ENCODE measurements around the gene PLEKHG3.

The PLEKHG3 gene

DNA sequence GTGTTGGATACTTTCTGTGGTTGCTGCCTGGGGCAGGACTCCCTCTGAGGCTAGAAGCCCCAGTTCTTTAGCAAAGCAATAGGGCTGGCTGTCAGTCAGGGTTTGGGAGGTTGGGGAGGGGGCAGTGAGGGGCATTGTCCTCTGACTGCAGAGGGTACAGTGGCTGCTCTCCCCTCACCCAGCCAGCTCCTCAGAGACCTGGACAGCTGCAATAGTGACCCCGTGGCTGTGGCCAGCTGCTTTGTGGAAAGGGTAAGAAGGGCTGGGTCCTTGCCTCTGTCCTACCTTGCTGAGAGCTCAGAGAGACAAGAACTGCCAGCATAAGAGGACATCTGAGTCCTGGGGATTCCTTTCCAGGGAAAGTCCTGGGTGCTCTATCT lies 25.8 kb downstream of the PLEKHG3 start:
- TF ChIP-seq POLR2AphosphoS5 (IDR thresholded peaks at IDR 0.05; ENCODE audit: low read depth, low read length) (no peak), POU2F2 (IDR thresholded peaks at IDR 0.05; ENCODE audit: low read depth, low read length) (no peak), POLR2A (IDR thresholded peaks at IDR 0.05; ENCODE audit: low read depth, low read length) (no peak), SPI1 (IDR thresholded peaks at IDR 0.05; ENCODE audit: low read depth, low read length) (no peak), PAX5 (IDR thresholded peaks at IDR 0.05; ENCODE audit: insufficient read depth, low read length, severe bottlenecking) (no peak), TAF1 (IDR thresholded peaks at IDR 0.05; ENCODE audit: low read depth, low read length) (no peak)
- FAIRE-seq = no peak
- no peak for DNase-seq (ENCODE audit: insufficient read length, low spot score)

DNA sequence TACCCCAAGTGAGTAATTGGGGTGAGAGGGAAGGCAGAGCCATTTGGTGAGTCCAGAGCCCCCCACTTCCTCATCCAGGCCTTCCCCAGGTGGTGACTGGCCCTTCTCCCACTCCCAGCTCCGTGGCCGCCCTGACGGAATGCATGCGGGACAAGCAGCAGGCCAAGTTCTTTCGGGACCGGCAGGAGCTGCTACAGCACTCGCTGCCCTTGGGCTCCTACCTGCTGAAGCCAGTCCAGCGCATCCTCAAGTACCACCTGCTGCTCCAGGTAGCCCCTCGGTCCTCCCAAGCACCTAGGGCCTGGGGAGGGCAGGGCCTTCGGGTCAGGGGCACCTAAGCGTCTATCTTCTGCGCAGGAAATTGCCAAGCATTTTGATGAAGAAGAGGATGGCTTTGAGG lies 26.5 kb downstream of the PLEKHG3 start:
- FAIRE-seq = no peak
- TF ChIP-seq TAF1 (IDR thresholded peaks at IDR 0.05; ENCODE audit: low read depth, low read length) = no peak
- no peak for TF ChIP-seq POLR2AphosphoS5 (IDR thresholded peaks at IDR 0.05; ENCODE audit: low read depth, low read length)
- no peak for TF ChIP-seq POLR2A (IDR thresholded peaks at IDR 0.05; ENCODE audit: low read depth, low read length)
- TF ChIP-seq SPI1 (IDR thresholded peaks at IDR 0.05; ENCODE audit: low read depth, low read length) = no peak
- no peak for TF ChIP-seq PAX5 (IDR thresholded peaks at IDR 0.05; ENCODE audit: insufficient read depth, low read length, severe bottlenecking)
- no peak for DNase-seq (ENCODE audit: insufficient read length, low spot score)

DNA sequence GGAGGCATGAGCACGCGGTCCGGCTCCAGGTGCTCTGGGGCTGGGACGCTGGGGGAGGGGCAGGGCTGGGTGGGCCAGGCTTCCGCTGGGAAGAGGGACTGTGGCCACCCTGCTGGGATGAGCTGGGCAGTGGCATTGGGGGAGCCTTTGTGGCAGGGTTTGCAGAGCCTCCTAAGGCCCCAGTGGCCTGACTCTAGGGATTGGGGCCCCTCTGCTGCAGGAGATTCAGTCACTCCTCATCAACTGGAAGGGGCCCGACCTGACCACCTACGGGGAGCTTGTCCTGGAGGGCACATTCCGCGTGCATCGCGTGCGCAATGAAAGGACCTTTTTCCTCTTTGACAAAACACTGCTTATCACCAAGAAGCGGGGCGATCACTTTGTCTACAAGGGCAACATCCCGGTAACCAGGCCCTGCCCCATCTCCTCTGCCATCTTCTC lies 26.9 kb downstream of the PLEKHG3 start:
- no peak for FAIRE-seq
- DNase-seq (ENCODE audit: insufficient read length, low spot score) = no peak
- TF ChIP-seq POLR2A (IDR thresholded peaks at IDR 0.05; ENCODE audit: low read depth, low read length) = no peak
- TF ChIP-seq SPI1 (IDR thresholded peaks at IDR 0.05; ENCODE audit: low read depth, low read length) = no peak
- no peak for TF ChIP-seq POU2F2 (IDR thresholded peaks at IDR 0.05; ENCODE audit: low read depth, low read length)
- TF ChIP-seq TAF1 (IDR thresholded peaks at IDR 0.05; ENCODE audit: low read depth, low read length) = no peak
- TF ChIP-seq PAX5 (IDR thresholded peaks at IDR 0.05; ENCODE audit: insufficient read depth, low read length, severe bottlenecking) = no peak
- no peak for TF ChIP-seq POLR2AphosphoS5 (IDR thresholded peaks at IDR 0.05; ENCODE audit: low read depth, low read length)

DNA sequence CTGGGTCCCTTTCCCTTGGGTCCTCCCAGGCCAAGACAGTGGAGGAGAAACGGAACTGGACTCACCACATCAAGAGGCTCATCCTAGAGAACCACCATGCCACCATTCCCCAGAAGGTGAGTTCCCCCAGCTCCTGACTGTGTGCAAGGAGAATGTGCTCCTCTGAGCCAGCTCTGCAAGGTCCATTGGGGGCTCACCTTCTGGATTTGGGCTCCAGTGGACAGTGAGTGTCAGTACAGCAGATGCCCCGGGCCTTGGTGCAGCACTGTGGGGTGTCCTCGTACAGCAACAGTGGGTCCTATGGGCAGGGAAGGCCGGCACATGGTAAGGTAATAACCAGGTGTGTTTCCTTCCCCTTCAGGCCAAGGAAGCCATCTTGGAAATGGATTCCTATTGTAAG lies 27.8 kb downstream of the PLEKHG3 start:
- FAIRE-seq = no peak
- no peak for DNase-seq (ENCODE audit: insufficient read length, low spot score)
- TF ChIP-seq TAF1 (IDR thresholded peaks at IDR 0.05; ENCODE audit: low read depth, low read length) (no peak), SPI1 (IDR thresholded peaks at IDR 0.05; ENCODE audit: low read depth, low read length) (no peak), POU2F2 (IDR thresholded peaks at IDR 0.05; ENCODE audit: low read depth, low read length) (no peak), PAX5 (IDR thresholded peaks at IDR 0.05; ENCODE audit: insufficient read depth, low read length, severe bottlenecking) (no peak), POLR2AphosphoS5 (IDR thresholded peaks at IDR 0.05; ENCODE audit: low read depth, low read length) (no peak), POLR2A (IDR thresholded peaks at IDR 0.05; ENCODE audit: low read depth, low read length) (no peak)

DNA sequence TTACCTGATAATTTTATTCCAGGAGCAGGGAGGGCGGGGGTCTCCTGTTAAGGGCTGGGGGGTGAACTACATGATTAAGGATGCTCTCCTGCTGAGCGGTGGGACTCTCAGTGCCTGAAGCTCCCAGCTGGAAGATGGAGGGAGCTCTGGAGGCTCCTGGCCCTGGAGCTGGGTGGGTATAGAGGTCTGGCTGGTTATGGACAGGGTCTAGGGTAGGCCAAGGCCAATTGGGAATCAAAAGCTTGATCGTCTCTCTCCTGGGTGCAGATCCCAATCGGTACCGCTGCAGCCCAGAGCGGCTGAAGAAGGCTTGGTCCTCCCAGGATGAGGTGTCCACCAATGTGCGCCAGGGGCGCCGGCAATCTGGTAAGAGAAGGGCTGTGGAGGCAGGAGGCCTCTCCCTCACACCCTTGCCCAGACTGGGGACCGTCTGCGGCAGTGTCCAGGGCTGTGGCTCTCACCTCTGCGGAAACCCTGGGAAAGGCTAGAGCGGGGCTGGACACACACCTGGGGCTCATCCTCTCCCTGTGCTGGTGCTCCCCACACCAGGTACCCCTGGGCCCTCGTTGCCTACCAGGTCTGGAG lies 28.4 kb downstream of the PLEKHG3 start:
- no peak for DNase-seq (ENCODE audit: insufficient read length, low spot score)
- FAIRE-seq = no peak
- TF ChIP-seq POLR2AphosphoS5 (IDR thresholded peaks at IDR 0.05; ENCODE audit: low read depth, low read length) = no peak
- TF ChIP-seq POLR2A (IDR thresholded peaks at IDR 0.05; ENCODE audit: low read depth, low read length) = no peak
- TF ChIP-seq POU2F2 (IDR thresholded peaks at IDR 0.05; ENCODE audit: low read depth, low read length) = no peak
- no peak for TF ChIP-seq TAF1 (IDR thresholded peaks at IDR 0.05; ENCODE audit: low read depth, low read length)
- no peak for TF ChIP-seq SPI1 (IDR thresholded peaks at IDR 0.05; ENCODE audit: low read depth, low read length)
- TF ChIP-seq PAX5 (IDR thresholded peaks at IDR 0.05; ENCODE audit: insufficient read depth, low read length, severe bottlenecking) = no peak

DNA sequence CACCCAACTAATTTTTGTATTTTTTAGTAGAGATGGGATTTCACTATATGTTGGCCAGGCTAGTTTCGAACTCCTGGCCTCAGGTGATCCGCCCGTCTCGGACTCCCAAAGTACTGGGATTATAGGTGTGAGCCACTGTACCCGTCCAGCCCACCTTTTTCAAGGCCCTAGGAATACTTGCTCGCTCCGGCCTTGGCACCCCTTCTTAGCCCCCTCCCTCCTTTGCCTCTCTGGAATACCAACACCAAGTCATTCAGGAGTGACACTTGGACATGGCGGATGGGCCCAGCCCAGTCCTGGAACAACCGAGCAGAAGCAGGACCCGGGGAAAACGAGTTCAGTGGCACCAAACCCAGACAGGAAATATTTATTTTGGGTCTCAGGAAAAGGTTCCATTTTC lies 29.1 kb downstream of the PLEKHG3 start:
- DNase-seq (ENCODE audit: insufficient read length, low spot score) = no peak
- no peak for FAIRE-seq
- TF ChIP-seq PAX5 (IDR thresholded peaks at IDR 0.05; ENCODE audit: insufficient read depth, low read length, severe bottlenecking) (no peak), TAF1 (IDR thresholded peaks at IDR 0.05; ENCODE audit: low read depth, low read length) (no peak), POLR2AphosphoS5 (IDR thresholded peaks at IDR 0.05; ENCODE audit: low read depth, low read length) (no peak), POU2F2 (IDR thresholded peaks at IDR 0.05; ENCODE audit: low read depth, low read length) (no peak), SPI1 (IDR thresholded peaks at IDR 0.05; ENCODE audit: low read depth, low read length) (no peak), POLR2A (IDR thresholded peaks at IDR 0.05; ENCODE audit: low read depth, low read length) (no peak)

DNA sequence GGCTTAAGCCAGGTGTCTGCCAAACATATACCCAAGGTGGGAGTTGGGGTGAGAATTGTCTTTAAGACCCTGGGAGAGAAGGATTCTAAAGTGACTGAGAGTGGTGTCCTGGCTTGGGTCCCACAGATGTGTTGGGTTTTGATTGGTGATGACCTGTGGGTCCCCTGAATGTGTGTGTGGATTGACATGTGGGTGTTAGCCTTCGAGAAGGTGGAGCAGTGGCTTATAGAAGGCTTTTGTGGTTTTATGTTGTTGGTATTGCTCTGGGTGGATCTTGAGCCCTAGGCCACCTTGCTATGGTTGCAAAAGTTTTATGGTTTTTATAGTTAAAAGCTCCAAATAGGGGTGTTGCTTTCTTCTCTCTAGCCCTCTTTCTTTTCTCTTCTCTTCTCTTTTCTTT lies 29.7 kb downstream of the PLEKHG3 start:
- no peak for FAIRE-seq
- no peak for TF ChIP-seq SPI1 (IDR thresholded peaks at IDR 0.05; ENCODE audit: low read depth, low read length)

DNA sequence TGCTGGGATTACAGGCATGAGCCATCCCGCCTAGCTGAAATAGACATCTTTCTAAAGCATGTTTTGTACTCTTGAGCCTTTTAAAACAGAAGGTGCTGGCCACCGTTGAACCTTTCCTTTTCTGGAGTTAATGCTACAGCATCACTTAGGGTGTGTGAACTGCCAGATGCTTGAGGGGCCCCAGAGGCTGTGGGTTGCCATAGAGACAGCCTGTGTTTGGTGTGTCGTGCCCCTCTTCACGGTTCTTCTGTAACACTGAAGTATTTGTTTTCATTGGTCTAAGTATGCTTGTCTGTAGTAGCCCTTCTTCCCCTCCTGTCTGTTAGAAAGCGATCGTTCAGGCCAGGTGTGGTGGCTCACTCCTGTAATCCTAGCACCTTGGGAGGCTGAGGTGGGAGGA lies 30.8 kb downstream of the PLEKHG3 start:
- no peak for TF ChIP-seq SPI1 (IDR thresholded peaks at IDR 0.05; ENCODE audit: low read depth, low read length)
- TF ChIP-seq POLR2A (IDR thresholded peaks at IDR 0.05; ENCODE audit: low read depth, low read length) = no peak
- TF ChIP-seq POLR2AphosphoS5 (IDR thresholded peaks at IDR 0.05; ENCODE audit: low read depth, low read length) = no peak
- TF ChIP-seq POU2F2 (IDR thresholded peaks at IDR 0.05; ENCODE audit: low read depth, low read length) = no peak
- TF ChIP-seq PAX5 (IDR thresholded peaks at IDR 0.05; ENCODE audit: insufficient read depth, low read length, severe bottlenecking) = no peak
- TF ChIP-seq TAF1 (IDR thresholded peaks at IDR 0.05; ENCODE audit: low read depth, low read length) = no peak
- DNase-seq (ENCODE audit: insufficient read length, low spot score) = no peak
- FAIRE-seq = no peak

More for the DNA sequence above, 29.7 kb downstream of the PLEKHG3 start:
- no peak for DNase-seq (ENCODE audit: insufficient read length, low spot score)

DNA sequence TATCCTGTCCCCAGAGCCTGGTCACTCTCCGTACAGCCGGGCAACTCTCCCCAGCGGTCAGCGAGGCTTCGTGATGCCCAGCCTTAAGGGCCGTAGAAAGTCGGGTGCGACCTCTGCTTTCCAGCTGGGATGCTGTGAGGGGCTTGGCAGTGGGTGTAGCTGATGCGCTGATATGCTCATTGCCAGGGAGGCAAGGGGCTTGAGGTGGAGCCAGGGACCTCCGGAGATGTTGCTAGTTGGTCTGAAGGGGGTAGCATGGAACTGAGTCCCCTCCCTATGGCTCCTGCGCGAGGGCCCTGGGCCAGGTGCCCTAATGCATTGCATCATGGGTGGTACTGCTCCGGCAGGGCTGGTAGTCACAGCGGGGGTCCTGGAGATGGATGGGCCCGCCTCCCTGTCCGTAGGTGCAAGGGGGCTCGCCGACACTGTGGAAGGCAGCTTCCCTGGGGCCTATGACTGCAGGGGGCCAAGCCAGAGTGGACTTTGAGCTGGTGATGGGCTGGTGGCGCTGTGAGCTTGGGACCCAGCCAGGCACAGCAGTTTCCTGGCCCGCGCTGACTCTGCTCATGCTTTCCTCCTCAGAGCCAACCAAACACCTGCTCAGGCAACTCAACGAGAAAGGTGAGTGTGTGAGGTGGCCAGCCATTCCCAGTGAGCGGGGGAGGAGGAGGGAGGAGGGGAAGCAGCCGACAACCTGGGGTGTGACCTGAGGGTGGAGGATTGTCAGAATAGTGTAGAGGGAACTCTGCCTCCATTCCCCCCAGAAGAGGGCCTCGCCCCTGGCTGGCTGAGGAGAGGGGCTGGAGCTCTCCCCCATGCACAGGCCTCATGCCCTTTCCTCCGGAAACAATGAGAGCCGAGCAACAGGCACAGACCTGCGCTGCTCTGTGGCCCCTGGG lies 32.3 kb downstream of the PLEKHG3 start:
- TF ChIP-seq PAX5 (IDR thresholded peaks at IDR 0.05; ENCODE audit: insufficient read depth, low read length, severe bottlenecking) (no peak), TAF1 (IDR thresholded peaks at IDR 0.05; ENCODE audit: low read depth, low read length) (no peak), POLR2AphosphoS5 (IDR thresholded peaks at IDR 0.05; ENCODE audit: low read depth, low read length) (no peak), SPI1 (IDR thresholded peaks at IDR 0.05; ENCODE audit: low read depth, low read length) (no peak), POU2F2 (IDR thresholded peaks at IDR 0.05; ENCODE audit: low read depth, low read length) (no peak), POLR2A (IDR thresholded peaks at IDR 0.05; ENCODE audit: low read depth, low read length) (no peak)
- no peak for DNase-seq (ENCODE audit: insufficient read length, low spot score)
- FAIRE-seq = no peak

Measured in GM12891 (cell line).